HG03135 (cell line): ENCODE measurements around the gene LDLRAD4.
A peak's percentile ranks its signal among the peaks of the same experiment; 100 is the strongest.

Source experiments
- ATAC-seq: cut with Tn5 transposase; IDR thresholded peaks from one replicate; pipeline ENCODE4 v1.9.1; 2021; ENCODE audit warnings: mild to moderate bottlenecking, moderate library complexity; ENCODE audit not compliant: unreplicated experiment

LDLRAD4 gene

DNA sequence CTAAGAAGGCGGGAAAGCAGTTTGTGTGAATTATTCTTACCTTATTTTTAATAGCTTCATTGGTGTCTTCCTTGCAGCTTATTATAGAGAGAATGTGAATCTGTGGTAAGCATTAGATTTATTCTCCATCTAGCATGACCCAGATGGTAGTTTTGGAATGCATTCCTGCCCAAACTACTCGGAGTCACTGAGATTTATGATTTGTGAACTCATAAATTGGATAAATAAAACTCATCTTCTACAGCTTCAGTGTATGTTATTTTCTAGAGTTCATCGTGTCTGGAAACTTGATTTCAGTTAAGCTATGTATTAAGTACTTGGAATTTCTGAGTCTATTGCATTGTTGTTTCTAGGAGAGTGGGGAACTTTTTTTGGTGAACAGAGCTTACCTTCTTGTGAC is 337.3 kb downstream of the LDLRAD4 start:
- ATAC-seq: no peak

DNA sequence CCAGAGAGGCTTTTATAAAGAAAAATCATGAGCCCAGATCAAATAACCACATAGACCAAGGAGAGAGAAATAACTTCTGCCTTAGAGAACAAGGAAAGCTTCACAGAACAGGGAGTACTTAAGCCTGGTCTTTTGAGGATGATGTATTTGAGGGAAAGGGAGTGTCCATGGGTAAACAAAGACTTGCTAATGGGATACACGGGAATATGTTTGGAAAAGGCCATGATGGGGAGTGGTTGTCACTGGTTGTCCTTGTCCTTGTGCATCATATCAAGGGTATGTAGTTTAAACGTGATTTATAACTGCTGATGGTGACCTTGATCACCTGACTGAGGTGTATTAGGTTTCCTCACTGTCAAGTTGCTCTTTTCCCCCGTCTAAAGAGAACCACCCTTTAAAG is 337.9 kb downstream of the LDLRAD4 start:
- no peak for ATAC-seq

DNA sequence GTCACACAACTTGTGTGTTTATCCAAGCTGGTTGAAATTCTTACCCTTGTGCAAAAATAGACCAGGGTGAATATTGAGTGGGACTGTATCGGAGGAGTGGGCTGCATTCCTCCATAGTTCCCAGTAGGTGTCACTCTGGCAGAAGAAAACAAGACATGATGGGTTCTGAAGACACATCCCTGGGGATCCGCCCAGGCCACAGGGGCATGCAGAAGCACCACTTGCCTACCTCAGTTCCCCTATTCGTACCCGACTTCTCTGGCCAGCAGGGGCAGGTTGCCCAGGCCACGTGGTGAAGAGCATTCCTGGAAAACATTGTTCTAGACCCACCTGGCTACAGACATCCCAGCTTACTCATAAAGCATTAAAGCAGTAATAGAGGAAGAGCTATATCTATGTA is 339.6 kb downstream of the LDLRAD4 start:
- no peak for ATAC-seq

DNA sequence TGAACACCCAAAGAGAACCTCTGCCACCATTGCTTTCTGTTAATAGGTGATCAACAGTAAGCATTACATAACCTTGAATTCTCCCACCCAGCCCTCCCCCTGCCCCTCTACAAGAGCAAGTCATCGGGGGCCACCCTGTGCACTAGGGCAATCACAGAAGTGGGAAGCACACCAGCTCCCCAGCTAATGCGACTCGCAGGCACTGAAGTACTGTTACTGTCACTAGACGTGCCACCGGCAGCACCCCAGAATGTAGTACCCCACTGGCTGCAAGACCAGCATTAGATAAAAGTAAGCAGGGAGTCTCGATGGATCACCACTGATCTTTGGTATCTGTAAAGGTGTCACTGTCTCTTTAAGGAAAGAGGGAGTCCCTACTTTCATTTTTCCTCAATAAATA is 340.2 kb downstream of the LDLRAD4 start:
- ATAC-seq: no peak

DNA sequence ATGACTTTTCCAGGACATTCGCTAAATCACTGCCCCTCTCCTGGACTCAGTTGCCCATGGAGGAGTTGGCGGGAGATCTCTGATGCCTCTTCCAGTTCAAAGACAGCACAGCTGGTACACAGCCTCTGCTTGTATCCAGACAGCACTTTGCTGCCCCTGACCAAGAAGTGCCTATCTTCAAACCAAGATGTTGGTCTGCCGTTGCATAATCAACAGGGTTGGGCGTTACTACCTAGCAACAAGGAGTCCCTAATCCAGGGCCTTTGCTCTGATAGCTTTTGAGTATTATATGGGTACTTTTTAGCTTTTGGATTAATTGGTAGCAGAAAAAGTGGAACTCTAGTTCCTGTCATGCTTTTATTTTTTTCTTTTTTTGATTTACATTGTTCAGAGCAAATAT is 341.2 kb downstream of the LDLRAD4 start:
- ATAC-seq: no peak

DNA sequence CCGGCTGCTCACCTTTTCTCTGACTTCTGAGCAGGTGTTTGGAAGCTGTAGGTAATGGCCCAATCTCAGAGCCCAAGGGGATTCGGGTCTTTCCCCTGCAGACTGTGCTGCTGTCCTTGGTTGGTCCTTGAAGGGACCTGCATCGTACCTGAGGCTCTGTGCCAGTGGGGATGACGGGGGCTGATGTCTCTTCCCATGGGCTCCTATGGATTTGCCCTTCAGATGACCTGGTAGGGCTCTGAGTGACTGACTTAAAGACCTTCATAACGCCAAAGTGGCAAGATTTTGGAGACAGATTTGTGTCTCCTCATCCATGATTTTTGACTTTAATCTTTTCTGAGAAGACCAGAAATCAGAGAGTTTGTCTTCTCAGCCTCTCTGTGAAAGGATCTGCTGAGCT is 341.7 kb downstream of the LDLRAD4 start:
- ATAC-seq: no peak

DNA sequence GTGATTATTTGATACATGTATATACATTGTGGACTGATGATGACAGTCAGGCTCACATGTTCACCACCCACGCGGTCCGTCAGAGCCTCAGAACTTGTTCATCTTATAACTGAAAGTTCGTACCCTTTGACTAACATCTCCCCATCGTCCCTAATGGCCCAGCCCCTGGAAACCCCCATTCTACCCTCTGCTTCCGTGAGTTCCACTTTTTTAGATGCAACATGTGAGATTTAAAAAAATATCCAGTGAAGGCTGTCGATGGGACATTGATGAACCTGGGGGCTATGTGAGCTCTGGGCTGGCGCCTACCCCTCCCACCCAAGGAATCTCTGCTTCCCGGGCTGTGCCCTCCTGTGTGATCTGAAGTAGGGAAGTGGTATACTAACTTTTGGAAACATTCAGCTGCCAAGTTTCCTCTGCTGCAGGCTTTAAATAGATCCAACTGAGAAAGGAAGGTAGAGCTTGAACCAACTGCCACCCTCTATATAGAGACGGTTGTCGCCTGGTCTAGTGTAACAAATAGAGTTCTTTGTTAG is 344.0 kb downstream of the LDLRAD4 start:
- peak; percentile 49 for ATAC-seq

DNA sequence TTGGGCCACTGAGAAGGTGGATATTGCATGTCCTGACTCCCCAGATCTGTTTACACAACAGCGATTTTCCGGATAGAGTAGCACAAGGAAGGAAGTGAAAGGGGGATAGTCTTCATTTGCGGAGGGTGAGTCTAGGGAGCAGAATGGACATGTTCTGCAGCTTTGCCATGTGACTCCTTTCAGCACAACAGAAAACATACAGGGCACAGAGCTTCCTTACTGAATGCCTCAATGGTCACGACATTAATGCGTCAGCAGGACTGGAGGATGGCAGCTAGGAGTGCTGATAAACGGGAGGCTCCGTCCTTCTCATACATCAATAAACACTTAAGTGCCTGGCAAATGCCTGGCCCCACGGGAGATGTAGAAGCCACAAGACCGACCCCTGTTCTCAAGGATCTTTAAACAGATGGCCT is 344.8 kb downstream of the LDLRAD4 start:
- no peak for ATAC-seq

DNA sequence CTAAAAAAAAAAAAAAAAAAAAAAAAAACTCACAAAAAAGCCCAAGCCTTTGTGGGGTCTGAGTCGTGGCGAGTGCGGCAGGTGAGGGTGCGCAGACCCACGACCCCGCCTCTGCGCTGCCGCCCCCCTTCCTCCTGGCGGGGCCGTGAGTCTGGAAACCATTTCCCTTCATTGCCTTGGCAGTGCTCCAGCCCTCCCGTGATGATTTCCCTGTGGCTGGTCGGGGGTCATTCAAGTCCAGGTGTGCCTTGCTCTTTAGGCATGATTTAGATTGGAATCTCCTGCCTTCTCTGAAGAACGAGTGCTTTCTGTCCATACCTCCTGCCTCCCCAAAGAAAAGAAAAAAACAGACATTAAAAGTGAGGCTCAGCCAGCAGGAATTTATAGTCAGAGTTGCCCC is 346.0 kb downstream of the LDLRAD4 start:
- ATAC-seq: no peak

DNA sequence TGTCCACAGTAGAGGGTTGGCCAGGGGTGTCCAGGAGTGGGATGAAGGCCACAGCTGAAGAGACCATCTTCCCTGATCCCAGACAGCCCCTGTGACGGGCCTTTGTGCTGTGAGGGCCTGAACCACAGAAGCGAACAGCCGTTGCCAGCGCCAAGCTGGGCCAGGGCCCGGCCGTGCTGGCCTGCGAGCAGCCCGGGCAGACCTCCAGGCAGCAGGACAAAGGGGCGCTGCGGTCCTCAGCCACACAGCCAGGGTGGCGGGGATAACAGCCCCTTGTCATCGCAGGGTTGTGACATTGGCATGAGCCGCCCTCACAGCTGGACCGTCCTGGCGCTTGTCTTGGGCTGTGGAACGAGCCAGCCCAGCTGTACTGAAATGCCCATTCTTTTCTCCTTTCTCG is 346.7 kb downstream of the LDLRAD4 start:
- no peak for ATAC-seq

DNA sequence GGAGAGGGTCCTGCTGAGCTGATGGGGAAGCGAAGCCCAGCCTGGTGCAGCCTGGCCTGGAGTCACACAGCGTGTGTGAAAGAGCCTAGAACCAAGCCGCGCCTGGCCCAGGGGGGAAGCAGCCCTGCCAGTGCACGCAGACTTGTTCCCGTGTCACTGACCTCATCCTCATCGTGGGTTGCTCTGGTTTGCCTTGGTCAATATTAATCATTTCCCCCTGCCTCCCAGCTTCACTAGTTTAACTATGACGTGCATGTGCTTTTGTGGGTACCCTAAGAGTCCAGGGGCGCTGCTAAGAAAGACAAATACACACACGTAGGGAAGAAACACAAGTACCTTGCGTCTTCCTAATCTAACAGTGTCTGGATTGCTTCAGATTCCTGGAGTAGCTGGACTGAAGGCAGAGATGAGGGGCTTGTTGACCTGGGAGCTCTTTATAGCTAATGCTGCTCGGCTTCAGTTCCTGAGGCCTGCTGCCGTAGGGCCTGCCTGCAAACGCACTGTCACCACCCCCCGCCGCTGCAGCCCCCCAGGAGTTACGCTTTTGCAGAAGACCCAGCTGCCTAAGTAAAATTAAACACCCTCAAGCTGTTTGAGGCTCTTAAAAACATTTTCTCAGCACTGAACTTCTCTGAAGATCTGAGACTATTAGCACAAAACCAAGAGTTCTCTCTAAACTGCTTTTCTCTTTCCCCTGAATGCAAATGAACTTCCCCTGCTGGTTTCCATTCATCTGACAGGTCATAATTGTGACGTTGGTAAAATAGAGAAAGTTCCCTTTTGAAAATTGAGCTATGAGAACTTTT is 348.6 kb downstream of the LDLRAD4 start:
- peak; percentile 44 for ATAC-seq

DNA sequence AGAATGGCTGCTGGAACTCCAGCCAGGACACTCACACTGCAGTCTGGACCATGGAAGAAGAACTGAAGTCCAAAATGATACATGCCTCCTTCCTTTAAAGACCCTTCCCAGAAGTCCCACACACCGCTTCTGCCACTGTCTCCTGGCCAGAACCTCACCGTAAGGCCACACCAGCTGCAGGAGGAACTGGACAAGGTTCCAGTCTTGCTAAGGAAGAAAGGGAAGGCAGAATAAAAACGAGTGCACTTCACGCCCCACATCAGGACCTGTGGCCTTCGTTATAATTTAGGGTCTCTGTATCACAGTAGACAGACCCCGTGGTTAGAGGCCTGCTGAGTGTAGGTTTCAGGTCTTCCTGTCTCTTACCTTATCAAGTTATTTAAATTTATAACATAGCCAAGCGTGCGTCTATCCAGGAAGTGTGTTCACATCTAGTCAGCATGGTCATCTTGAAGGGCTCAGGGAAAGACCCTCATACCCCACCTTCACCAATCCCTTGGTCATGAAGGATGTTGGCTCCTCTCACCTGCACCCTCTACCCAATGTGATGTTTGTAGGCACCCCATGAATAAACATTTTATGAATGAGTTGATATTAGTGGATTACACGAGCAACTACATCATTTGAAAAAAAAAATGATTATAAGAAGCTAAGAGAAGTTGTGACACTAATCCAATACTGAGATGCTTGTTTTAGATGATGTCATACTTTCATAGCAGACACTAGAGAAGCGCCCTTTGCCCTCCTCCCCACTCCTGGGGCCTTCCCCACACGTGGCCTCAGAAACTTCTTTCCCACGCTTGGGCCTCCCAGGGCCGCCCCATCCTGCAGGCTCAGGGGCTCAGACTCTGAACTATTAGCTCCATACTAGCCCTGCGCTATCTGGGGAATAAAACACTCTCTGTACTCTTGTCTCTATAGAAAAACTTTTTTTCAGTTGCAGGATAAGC is 350.2 kb downstream of the LDLRAD4 start:
- peak; percentile 37 for ATAC-seq

DNA sequence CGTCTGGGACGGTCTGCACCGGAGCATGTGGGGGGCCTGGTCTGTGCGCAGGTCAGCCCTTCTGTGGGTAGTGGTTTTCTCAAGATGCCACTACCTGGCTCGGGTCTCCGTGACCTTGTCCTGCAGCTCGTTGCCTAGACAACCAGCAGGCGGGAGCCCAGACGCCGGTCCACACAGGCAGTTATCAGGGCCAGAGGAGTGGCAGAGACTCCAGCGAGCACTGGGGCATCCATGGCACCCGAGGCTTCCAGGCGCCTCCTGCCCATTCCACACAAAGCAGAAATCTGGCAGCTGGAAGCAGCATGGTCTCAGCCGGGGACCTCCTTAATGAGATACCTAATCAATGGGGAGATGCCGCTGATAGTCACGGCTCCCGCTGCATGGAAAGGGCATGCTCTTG is 351.7 kb downstream of the LDLRAD4 start:
- ATAC-seq: no peak

DNA sequence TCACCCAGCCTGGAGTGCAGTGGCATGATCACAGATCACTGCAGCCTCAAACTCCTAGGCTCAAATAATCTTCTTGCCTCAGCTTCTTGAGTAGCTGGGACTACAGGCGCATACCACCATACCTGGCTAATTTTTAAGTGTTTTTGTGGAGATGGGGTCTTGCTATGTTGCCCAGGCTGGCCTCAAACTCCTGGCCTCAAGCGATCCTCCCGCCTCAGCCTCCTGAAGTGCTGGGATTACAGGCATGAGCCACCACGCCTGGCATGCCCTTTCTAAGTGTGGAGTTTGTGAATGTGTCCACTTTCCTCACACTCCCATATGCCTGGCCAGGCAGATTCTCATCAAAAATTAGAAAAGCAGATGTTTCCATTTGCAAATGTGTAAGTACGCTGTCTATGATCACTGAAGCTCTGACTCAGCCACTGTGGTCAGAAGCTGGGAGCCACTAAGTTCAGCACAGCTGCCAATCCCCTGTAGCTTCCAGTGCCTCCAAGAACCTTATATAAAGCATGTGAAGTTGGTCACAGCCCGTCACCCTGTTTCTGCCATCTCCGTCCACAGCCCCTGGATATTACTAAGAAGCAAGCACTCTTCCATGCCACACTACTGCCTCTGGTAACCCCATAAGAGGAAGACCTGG is 352.4 kb downstream of the LDLRAD4 start:
- ATAC-seq: no peak

DNA sequence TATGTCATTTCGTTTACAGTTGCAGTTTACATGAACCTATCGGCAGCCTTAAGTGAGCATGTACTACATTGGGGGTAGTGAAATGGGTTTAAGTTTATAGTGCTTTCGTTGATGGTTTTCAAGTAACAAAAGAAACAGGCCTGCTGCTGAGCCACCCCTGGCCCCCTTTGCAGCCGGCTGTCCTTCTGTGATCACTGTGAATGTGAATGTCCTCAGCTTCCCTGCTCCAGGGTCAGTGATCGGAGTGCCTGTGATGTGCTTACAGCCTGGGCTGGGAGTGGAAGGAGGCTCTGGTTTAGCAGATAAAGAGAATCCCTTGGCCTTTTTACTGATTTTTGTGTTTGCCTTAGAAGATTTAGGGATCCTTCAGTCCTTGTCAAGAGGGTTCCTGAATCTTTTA is 353.6 kb downstream of the LDLRAD4 start:
- no peak for ATAC-seq

DNA sequence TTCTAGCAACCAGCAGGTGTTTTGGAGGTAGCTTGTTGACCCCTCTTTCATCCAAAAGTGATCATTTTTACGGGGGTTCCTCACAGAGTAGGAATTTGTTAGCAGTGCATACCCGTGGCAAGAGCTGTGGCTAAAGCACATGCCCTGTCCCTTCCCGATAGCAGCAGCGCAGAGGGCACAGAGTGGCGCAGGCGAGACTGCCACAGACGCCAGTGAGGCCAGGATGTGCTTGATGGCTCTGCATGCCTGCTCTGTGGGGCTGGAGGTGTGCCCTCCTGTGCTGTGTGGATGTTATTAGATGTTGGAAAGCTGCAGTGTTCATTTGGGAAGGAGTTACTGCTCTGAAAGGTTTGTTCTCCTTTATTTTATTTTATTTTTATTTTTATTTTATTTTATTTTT is 354.2 kb downstream of the LDLRAD4 start:
- ATAC-seq: no peak

DNA sequence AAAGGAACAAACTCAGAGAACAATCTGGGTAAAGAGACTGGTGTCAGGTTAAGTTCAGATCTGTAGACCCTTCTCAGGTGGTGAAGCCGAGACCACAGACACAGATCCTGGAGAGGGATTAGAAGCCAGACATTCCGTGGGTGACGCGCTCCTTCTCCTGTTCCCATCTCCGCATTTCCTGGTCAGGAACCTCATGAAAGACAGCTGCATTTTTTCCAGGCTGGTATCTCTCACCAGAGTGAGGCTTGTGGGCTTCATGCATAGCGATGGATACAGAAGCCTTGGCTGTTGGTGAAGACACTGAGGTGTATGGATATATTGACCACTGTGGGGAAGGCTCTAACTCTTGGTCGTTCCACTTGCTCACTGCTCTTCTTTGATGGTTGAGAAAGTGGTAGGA is 355.2 kb downstream of the LDLRAD4 start:
- ATAC-seq: no peak

DNA sequence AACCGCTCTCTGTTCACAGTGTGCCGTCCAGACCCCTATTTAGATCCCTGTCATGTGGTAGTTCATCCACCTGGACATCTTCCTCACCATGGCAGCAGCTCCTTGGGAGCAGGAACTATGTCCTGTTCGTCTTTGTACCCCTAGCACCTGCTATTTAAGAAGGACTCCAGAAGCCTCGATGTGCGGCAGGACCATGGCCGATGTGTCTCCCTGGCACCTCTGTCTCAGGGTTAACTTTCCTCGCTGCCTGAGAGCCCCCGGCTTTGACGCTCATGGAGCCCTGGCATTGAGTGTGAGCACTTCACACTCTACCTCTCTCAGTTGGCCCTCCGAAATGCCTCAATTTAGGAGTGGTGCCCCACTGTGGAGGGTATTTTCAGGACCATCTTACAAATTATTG is 355.8 kb downstream of the LDLRAD4 start:
- no peak for ATAC-seq

DNA sequence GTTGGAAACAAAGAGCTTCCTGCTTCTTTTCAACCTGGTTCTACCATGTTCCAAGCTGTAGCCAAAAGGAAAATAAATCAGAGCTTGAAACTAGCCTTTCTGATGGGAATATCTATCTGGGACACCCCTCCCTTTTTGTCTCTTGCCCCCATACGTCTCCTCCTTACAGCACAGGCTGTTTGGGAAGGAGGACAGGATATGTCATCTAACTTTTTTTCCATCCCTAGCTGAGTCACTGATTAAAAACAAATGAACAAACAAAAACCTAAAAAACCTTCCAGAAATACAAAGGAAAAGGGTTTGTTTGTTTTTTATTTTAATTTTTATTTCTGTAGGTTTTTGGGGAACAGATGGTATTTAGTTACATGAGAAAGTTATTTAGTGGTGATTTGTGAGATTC is 356.2 kb downstream of the LDLRAD4 start:
- ATAC-seq: no peak

DNA sequence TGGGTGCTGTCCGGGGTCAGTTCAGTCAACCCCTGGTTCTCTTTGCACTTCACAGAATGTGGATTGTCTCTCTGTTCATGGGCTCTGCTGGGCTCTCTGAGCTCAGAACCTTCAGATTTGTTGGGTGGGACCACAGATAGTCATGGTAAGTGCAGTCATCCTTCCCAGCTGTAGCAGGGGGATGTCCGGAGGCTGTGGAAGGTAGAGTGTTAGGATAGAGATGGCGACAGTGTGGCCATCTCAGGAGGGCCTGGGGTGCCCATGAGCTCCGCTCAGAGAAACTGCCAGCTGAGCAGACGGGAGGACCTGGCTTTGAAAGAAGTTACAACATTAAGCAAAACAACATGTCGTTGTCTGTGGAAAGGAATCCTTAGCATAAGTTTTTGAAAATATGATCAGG is 358.0 kb downstream of the LDLRAD4 start:
- ATAC-seq: peak; percentile 28

DNA sequence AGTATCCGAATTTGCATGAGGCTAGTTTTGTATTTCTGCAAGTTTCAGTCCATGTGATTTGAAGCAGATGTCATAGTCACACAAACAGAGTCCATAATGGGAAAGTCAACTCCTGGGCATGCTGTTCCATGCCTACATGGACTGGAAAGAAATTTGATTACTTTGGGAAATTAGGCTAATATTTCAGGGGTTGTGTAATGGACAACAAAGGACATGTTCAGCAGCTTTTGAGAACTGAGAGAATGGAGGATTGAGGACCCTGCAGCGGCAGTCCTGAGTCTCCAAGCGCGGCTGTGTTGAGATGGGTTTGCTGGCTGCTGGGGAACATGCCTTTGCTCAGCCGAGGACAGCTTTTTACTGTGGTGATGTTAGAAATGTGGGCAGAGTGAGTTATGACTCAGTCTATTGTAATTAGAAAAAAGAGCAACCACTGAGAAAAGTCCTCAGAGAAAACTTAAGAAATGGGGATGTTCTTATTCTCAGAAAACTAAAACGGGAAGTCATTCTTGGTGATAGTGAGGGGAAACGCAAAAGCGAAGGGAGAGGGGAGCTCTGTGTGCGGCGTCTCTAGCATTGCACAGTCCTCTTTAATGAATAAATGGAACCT is 358.6 kb downstream of the LDLRAD4 start:
- ATAC-seq: peak; percentile 82
